Gastroesophageal sphincter (tissue), 3 donors: ENCODE data around the gene CNTNAP4.

Experiments used
- CTCF ChIP-seq, 4 experiments: fragments of 200-600 bp in 2 of 4; fragments of 450-650 bp in 2 of 4; sonication (generic) in 1 of 4; IDR thresholded peaks; one replicate each; pipeline ENCODE4 v1.5.1; 2017 to 2019; ENCODE audit warnings: antibody characterized with exemption in 4 of 4, mild to moderate bottlenecking in 2 of 4, moderate library complexity in 2 of 4
- POLR2A ChIP-seq, 2 donors: fragments of 450-650 bp; IDR thresholded peaks; one replicate each; pipeline ENCODE4 v1.6.1; 2017; ENCODE audit warnings: antibody characterized with exemption in 2 of 2, mild to moderate bottlenecking in 2 of 2, moderate library complexity in 1 of 2
- POLR2AphosphoS5 ChIP-seq: sonication (generic); formaldehyde crosslinking; IDR thresholded peaks from one replicate; pipeline ENCODE4 v1.6.1; 2017; ENCODE audit warnings: antibody characterized with exemption

- no peak for TF ChIP-seq CTCF (IDR thresholded peaks at IDR 0.05)
- TF ChIP-seq POLR2AphosphoS5, result no peak
- TF ChIP-seq POLR2A (IDR thresholded peaks at IDR 0.05), result no peak
Measured at GRCh38 chr16:76531236-76531635, 254.0 kb downstream of the CNTNAP4 start.
